ENCODE measurements around the gene KNOP1.
"Not testable (repeated sequence)": the region's sequence is repeated elsewhere in the genome, so short reads cannot be mapped to it uniquely, and the experiment has no call there.

Gene KNOP1

GRCh38 chr16:19741354-19741753 is 23.3 kb upstream of the KNOP1 start:
- no peak for DNase-seq (ENCODE audit: low read depth in 2 of 2)

GRCh38 chr16:19737306-19738038 is 19.4 kb upstream of the KNOP1 start:
- no peak for DNase-seq (ENCODE audit: low read depth in 2 of 2)

- no peak for DNase-seq (ENCODE audit: low read depth in 2 of 2)
Measured at GRCh38 chr16:19735074-19735867, 17.2 kb upstream of the KNOP1 start.

- DNase-seq (ENCODE audit: low read depth in 2 of 2): no peak
Measured at GRCh38 chr16:19733551-19733950, 15.5 kb upstream of the KNOP1 start.

- DNase-seq (ENCODE audit: low read depth in 2 of 2): no peak
Measured at GRCh38 chr16:19728636-19728965, 10.6 kb upstream of the KNOP1 start.

- DNase-seq (ENCODE audit: low read depth in 2 of 2): no peak
Measured at GRCh38 chr16:19722981-19723380, 5.0 kb upstream of the KNOP1 start.

- DNase-seq (ENCODE audit: low read depth in 2 of 2): no peak
Measured at GRCh38 chr16:19722269-19722952, 4.4 kb upstream of the KNOP1 start.

GRCh38 chr16:19718624-19718965 is 568 bp upstream of the KNOP1 start:
- DNase-seq (ENCODE audit: low read depth in 2 of 2): no peak

GRCh38 chr16:19717314-19717713 is 713 bp downstream of the KNOP1 start:
- no peak for DNase-seq (ENCODE audit: low read depth in 2 of 2)

- not testable (repeated sequence) for DNase-seq (ENCODE audit: low read depth in 2 of 2)
Measured at GRCh38 chr16:19716728-19717127, 1.3 kb downstream of the KNOP1 start.

- no peak for DNase-seq (ENCODE audit: low read depth in 2 of 2)
Measured at GRCh38 chr16:19716183-19716582, 1.8 kb downstream of the KNOP1 start.

- no peak for DNase-seq (ENCODE audit: low read depth in 2 of 2)
Measured at GRCh38 chr16:19715566-19715965, 2.5 kb downstream of the KNOP1 start.

GRCh38 chr16:19713697-19714096 is 4.3 kb downstream of the KNOP1 start:
- no peak for DNase-seq (ENCODE audit: low read depth in 2 of 2)

GRCh38 chr16:19712418-19713058 is 5.5 kb downstream of the KNOP1 start:
- DNase-seq (ENCODE audit: low read depth in 2 of 2): no peak

GRCh38 chr16:19711643-19712042 is 6.4 kb downstream of the KNOP1 start:
- no peak for DNase-seq (ENCODE audit: low read depth in 2 of 2)

- DNase-seq (ENCODE audit: low read depth in 2 of 2): no peak
Measured at GRCh38 chr16:19710991-19711545, 7.0 kb downstream of the KNOP1 start.

- DNase-seq (ENCODE audit: low read depth in 2 of 2): no peak
Measured at GRCh38 chr16:19710191-19710908, 7.7 kb downstream of the KNOP1 start.

- DNase-seq (ENCODE audit: low read depth in 2 of 2): no peak
Measured at GRCh38 chr16:19709381-19710136, 8.5 kb downstream of the KNOP1 start.

GRCh38 chr16:19708296-19709205 is 9.5 kb downstream of the KNOP1 start:
- no peak for DNase-seq (ENCODE audit: low read depth in 2 of 2)

All from stimulated activated CD4-positive, alpha-beta T cell treated with anti-CD3 and anti-CD28 coated beads, Interleukin-1b, Interleukin-23, amount 100 ng/mL, for 1 hour (primary cell).